GM18517 (cell line): ENCODE data around the gene TMEM123.

Experiments
- ATAC-seq: cut with Tn5 transposase; IDR thresholded peaks from one replicate; pipeline ENCODE4 v1.9.1; 2021; ENCODE audit warnings: mild to moderate bottlenecking, moderate library complexity; ENCODE audit not compliant: unreplicated experiment

The TMEM123 gene

GRCh38 chr11:102472127-102472526 is 19.6 kb upstream of the TMEM123 start:
- no peak for ATAC-seq

- no peak for ATAC-seq
Observed at GRCh38 chr11:102471474-102471873, 18.9 kb upstream of the TMEM123 start.

- no peak for ATAC-seq
Observed at GRCh38 chr11:102470251-102470650, 17.7 kb upstream of the TMEM123 start.

GRCh38 chr11:102469196-102469821 is 16.7 kb upstream of the TMEM123 start:
- ATAC-seq, result no peak

GRCh38 chr11:102468616-102469195 is 16.1 kb upstream of the TMEM123 start:
- ATAC-seq, result no peak

GRCh38 chr11:102467853-102468580 is 15.5 kb upstream of the TMEM123 start:
- ATAC-seq, result no peak

- ATAC-seq, result no peak
Observed at GRCh38 chr11:102467080-102467708, 14.6 kb upstream of the TMEM123 start.

- no peak for ATAC-seq
Observed at GRCh38 chr11:102465696-102466095, 13.1 kb upstream of the TMEM123 start.

- ATAC-seq, result peak; percentile 45
Observed at GRCh38 chr11:102464859-102465500, 12.4 kb upstream of the TMEM123 start.

- no peak for ATAC-seq
Observed at GRCh38 chr11:102464037-102464436, 11.5 kb upstream of the TMEM123 start.

- no peak for ATAC-seq
Observed at GRCh38 chr11:102462610-102463009, 10.0 kb upstream of the TMEM123 start.

GRCh38 chr11:102459393-102459792 is 6.8 kb upstream of the TMEM123 start:
- ATAC-seq, result no peak

GRCh38 chr11:102458548-102458947 is 6.0 kb upstream of the TMEM123 start:
- no peak for ATAC-seq

GRCh38 chr11:102457865-102458264 is 5.3 kb upstream of the TMEM123 start:
- no peak for ATAC-seq

- ATAC-seq, result no peak
Observed at GRCh38 chr11:102457056-102457677, 4.6 kb upstream of the TMEM123 start.

GRCh38 chr11:102456381-102456780 is 3.8 kb upstream of the TMEM123 start:
- ATAC-seq, result no peak

- no peak for ATAC-seq
Observed at GRCh38 chr11:102453921-102454320, 1.4 kb upstream of the TMEM123 start.

- ATAC-seq, result no peak
Observed at GRCh38 chr11:102453302-102453695, 734 bp upstream of the TMEM123 start.

- peak; percentile 66 for ATAC-seq
Observed at GRCh38 chr11:102451681-102452460, 694 bp downstream of the TMEM123 start.

- ATAC-seq, result no peak
Observed at GRCh38 chr11:102451041-102451680, 1.4 kb downstream of the TMEM123 start.
